Measurements from ENCODE around the gene SYTL3. TPM values are rescaled to one million over a fixed set of nuclear protein-coding genes. Genes with fewer than 3 reads are reported as not detected.
"Not testable (repeated sequence)": the region's sequence is repeated elsewhere in the genome, so short reads cannot be mapped to it uniquely, and the experiment has no call there.

SYTL3 gene
- total and polyA plus RNA-seq, 2 donors from 2014 or later, result 3.1 to 16.0 TPM

GRCh38 chr6:158604048-158604406 is 45.8 kb upstream of the SYTL3 start:
- Histone ChIP-seq H3K27ac (ENCODE audit: low read depth in 2 of 2, low read length in 2 of 2) (no peak overlapping the region), H3K27me3 (ENCODE audit: control insufficient read depth, insufficient read depth, low read length) (no peaks in the 10 kb centered on the region), H3K4me3 (ENCODE audit: low read length in 3 of 3) (no peak overlapping the region), H3K9me3 (ENCODE audit: control insufficient read depth in 2 of 3, insufficient read depth in 1 of 3, low read length in 3 of 3) (no peaks in the 10 kb centered on the region), H3K4me1 (ENCODE audit: control insufficient read depth in 2 of 3, insufficient read depth in 2 of 3, low read depth in 1 of 3, low read length in 3 of 3) (no peaks in the 10 kb centered on the region), H3K9ac (ENCODE audit: low read length in 3 of 3) (no peak overlapping the region), H3K36me3 (ENCODE audit: control insufficient read depth in 2 of 3, insufficient read depth in 3 of 3, low read length in 3 of 3) (peaks cover 0 to 13% (median 2%) of the 10 kb centered on the region in 3 donors)
- no peak for DNase-seq
- TF ChIP-seq, protein P1, sequence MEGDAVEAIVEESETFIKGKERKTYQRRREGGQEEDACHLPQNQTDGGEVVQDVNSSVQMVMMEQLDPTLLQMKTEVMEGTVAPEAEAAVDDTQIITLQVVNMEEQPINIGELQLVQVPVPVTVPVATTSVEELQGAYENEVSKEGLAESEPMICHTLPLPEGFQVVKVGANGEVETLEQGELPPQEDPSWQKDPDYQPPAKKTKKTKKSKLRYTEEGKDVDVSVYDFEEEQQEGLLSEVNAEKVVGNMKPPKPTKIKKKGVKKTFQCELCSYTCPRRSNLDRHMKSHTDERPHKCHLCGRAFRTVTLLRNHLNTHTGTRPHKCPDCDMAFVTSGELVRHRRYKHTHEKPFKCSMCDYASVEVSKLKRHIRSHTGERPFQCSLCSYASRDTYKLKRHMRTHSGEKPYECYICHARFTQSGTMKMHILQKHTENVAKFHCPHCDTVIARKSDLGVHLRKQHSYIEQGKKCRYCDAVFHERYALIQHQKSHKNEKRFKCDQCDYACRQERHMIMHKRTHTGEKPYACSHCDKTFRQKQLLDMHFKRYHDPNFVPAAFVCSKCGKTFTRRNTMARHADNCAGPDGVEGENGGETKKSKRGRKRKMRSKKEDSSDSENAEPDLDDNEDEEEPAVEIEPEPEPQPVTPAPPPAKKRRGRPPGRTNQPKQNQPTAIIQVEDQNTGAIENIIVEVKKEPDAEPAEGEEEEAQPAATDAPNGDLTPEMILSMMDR (IDR thresholded peaks at IDR 0.05; ENCODE audit: borderline replicate concordance, extremely low read depth, insufficient read depth), result no peak
- no peak for FAIRE-seq
- intact Hi-C loops (cut with DNase I), result no loop called here

DNA sequence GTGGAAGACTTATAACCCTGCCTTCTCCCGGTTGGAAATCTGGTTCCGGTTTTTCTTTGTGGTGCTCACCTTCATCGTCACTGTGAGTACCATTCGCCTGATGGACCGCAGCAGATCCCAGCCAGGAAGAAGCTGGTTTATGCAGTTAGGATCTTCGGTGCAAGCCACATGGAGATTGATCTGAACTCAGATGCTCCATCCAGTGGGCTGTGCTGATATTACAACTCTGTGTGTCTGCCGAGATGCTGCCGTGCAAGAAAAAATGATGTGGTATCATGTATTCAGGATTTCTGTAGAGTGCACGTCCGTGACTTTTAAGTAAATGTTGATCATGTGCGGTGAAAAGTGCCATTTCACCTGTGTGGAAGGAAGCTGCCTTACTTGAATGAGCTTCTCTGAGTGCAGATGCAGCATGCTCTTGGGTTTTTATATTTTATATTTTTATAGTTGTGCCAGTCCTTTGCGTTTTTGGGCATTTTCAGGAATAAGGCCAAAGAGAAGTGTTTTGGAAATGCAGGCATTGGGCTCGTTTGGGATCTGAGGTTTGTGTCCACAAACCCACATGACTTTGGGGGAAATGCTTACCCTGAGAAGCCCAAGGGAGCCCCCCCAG is 44.5 kb upstream of the SYTL3 start:
- no peak overlapping the region for H3K9ac ChIP-seq (ENCODE audit: low read length in 3 of 3)
- H3K27me3 ChIP-seq (ENCODE audit: control insufficient read depth, insufficient read depth, low read length), result no peaks in the 10 kb centered on the region
- DNase-seq (peak in 4 of 5 donors; percentile 68 to 85 (median 80)), FAIRE-seq (no peak)
- intact Hi-C loops (cut with DNase I), result loop anchor here (5.0 kb wide), 1 partner anchor 388 kb away; no protein-coding TSS in a partner anchor
- no peak overlapping the region for H3K4me3 ChIP-seq (ENCODE audit: low read length in 3 of 3)
- peaks cover 2 to 15% (median 4%) of the 10 kb centered on the region in 3 donors for H3K36me3 ChIP-seq (ENCODE audit: control insufficient read depth in 2 of 3, insufficient read depth in 3 of 3, low read length in 3 of 3)
- TF ChIP-seq, protein P1 (IDR thresholded peaks at IDR 0.05; ENCODE audit: borderline replicate concordance, extremely low read depth, insufficient read depth), result peak; percentile 83
- H3K9me3 ChIP-seq (ENCODE audit: control insufficient read depth in 2 of 3, insufficient read depth in 1 of 3, low read length in 3 of 3), result no peaks in the 10 kb centered on the region
- H3K27ac ChIP-seq (ENCODE audit: low read depth in 2 of 2, low read length in 2 of 2), result no peak overlapping the region
- H3K4me1 ChIP-seq (ENCODE audit: control insufficient read depth in 2 of 3, insufficient read depth in 2 of 3, low read depth in 1 of 3, low read length in 3 of 3), result no peaks in the 10 kb centered on the region

- H3K4me1 ChIP-seq (ENCODE audit: control insufficient read depth in 2 of 3, insufficient read depth in 2 of 3, low read depth in 1 of 3, low read length in 3 of 3); DNase-seq; H3K9ac ChIP-seq (ENCODE audit: low read length in 3 of 3); H3K9me3 ChIP-seq (ENCODE audit: control insufficient read depth in 2 of 3, insufficient read depth in 1 of 3, low read length in 3 of 3); FAIRE-seq; H3K4me3 ChIP-seq (ENCODE audit: low read length in 3 of 3); H3K27ac ChIP-seq (ENCODE audit: low read depth in 2 of 2, low read length in 2 of 2); H3K27me3 ChIP-seq (ENCODE audit: control insufficient read depth, insufficient read depth, low read length): not testable (repeated sequence)
- intact Hi-C loops (cut with DNase I), result loop anchor here (5.0 kb wide), 1 partner anchor 389 kb away; no protein-coding TSS in a partner anchor
- H3K36me3 ChIP-seq (ENCODE audit: control insufficient read depth in 2 of 3, insufficient read depth in 3 of 3, low read length in 3 of 3), result peaks cover 2 to 15% (median 4%) of the 10 kb centered on the region in 3 donors
These were observed 43.8 kb upstream of the SYTL3 start for GRCh38 chr6:158606011-158606410.

DNA sequence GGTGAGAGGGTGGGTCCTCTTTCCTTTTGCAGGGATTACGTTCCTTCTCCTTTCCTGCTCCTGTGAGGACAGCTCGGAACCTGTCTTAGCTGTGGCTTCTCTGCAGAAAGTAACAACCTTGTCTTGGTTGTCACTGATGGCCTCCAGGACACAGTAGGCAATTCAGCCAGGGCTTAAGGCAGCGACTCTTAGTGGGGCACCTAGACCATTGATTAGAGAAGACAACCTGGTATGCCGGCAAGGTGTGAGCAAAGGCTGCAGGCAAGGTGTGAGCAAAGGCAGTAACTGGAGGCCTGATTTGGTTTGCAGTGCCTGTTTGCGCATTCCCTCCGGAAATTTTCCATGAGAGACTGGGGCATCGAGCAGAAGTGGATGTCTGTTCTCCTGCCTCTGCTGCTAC is 42.9 kb upstream of the SYTL3 start:
- DNase-seq (no peak), FAIRE-seq (no peak)
- intact Hi-C loops (cut with DNase I), result loop anchor here (5.0 kb wide), 1 partner anchor 390 kb away; no protein-coding TSS in a partner anchor
- Histone ChIP-seq H3K36me3 (ENCODE audit: control insufficient read depth in 2 of 3, insufficient read depth in 3 of 3, low read length in 3 of 3) (peaks cover 2 to 15% (median 4%) of the 10 kb centered on the region in 3 donors), H3K27me3 (ENCODE audit: control insufficient read depth, insufficient read depth, low read length) (no peaks in the 10 kb centered on the region), H3K9ac (ENCODE audit: low read length in 3 of 3) (no peak overlapping the region), H3K9me3 (ENCODE audit: control insufficient read depth in 2 of 3, insufficient read depth in 1 of 3, low read length in 3 of 3) (no peaks in the 10 kb centered on the region), H3K4me1 (ENCODE audit: control insufficient read depth in 2 of 3, insufficient read depth in 2 of 3, low read depth in 1 of 3, low read length in 3 of 3) (peaks cover 0 to 7% (median 3%) of the 10 kb centered on the region in 3 donors), H3K4me3 (ENCODE audit: low read length in 3 of 3) (no peak overlapping the region), H3K27ac (ENCODE audit: low read depth in 2 of 2, low read length in 2 of 2) (no peak overlapping the region)
- TF ChIP-seq, protein P1 (IDR thresholded peaks at IDR 0.05; ENCODE audit: borderline replicate concordance, extremely low read depth, insufficient read depth), result no peak
